Measurements from ENCODE around the gene ARMC9. TPM values are rescaled to one million over a fixed set of nuclear protein-coding genes. Genes with fewer than 3 reads are reported as not detected.
"Not testable (repeated sequence)": the region's sequence is repeated elsewhere in the genome, so short reads cannot be mapped to it uniquely, and the experiment has no call there.

ARMC9 gene
- total RNA-seq, 3 donors from 2014 or later = 3.3 to 6.4 (median 5.9) TPM

GRCh38 chr2:231189171-231189530 lies 9.3 kb upstream of the ARMC9 start:
- Mint-ChIP-seq H3K4me1 (ENCODE audit: low read depth) (no peaks in the 10 kb centered on the region), H3K36me3 (ENCODE audit: insufficient read depth) (no peaks in the 10 kb centered on the region), H3K9me3 (no peaks in the 10 kb centered on the region), H3K27me3 (ENCODE audit: low read depth) (peaks cover 27% of the 10 kb centered on the region), H3K4me3 (no peak overlapping the region)
- ATAC-seq (no peak), DNase-seq (no peak)

GRCh38 chr2:231189571-231190495 lies 8.6 kb upstream of the ARMC9 start:
- DNase-seq (no peak), ATAC-seq (no peak)
- Mint-ChIP-seq H3K9me3 (no peaks in the 10 kb centered on the region), H3K4me1 (ENCODE audit: low read depth) (no peaks in the 10 kb centered on the region), H3K36me3 (ENCODE audit: insufficient read depth) (no peaks in the 10 kb centered on the region), H3K27me3 (ENCODE audit: low read depth) (peaks cover 29% of the 10 kb centered on the region), H3K4me3 (no peak overlapping the region)

- Mint-ChIP-seq H3K4me1 (ENCODE audit: low read depth) (no peaks in the 10 kb centered on the region), H3K4me3 (no peak overlapping the region), H3K36me3 (ENCODE audit: insufficient read depth) (no peaks in the 10 kb centered on the region), H3K9me3 (no peaks in the 10 kb centered on the region), H3K27me3 (ENCODE audit: low read depth) (peaks cover 29% of the 10 kb centered on the region)
- DNase-seq (no peak), ATAC-seq (peak in 1 of 2 donors; percentile 38)
Measured at GRCh38 chr2:231190531-231191197, 7.8 kb upstream of the ARMC9 start.

GRCh38 chr2:231191896-231192872 lies 6.2 kb upstream of the ARMC9 start:
- no peaks in the 10 kb centered on the region for H3K9me3 Mint-ChIP-seq
- H3K27me3 Mint-ChIP-seq (ENCODE audit: low read depth) = peaks cover 29% of the 10 kb centered on the region
- DNase-seq = no peak
- no peak for ATAC-seq
- H3K4me1 Mint-ChIP-seq (ENCODE audit: low read depth) = peaks cover 1% of the 10 kb centered on the region
- H3K36me3 Mint-ChIP-seq (ENCODE audit: insufficient read depth) = no peaks in the 10 kb centered on the region
- no peak overlapping the region for H3K4me3 Mint-ChIP-seq

- no peak for DNase-seq
- Mint-ChIP-seq H3K27me3 (ENCODE audit: low read depth) (peaks cover 29% of the 10 kb centered on the region), H3K4me1 (ENCODE audit: low read depth) (peaks cover 8% of the 10 kb centered on the region), H3K9me3 (no peaks in the 10 kb centered on the region), H3K36me3 (ENCODE audit: insufficient read depth) (no peaks in the 10 kb centered on the region), H3K4me3 (no peak overlapping the region)
- ATAC-seq = no peak
Measured at GRCh38 chr2:231193216-231193615, 5.2 kb upstream of the ARMC9 start.

GRCh38 chr2:231196592-231196991 lies 1.8 kb upstream of the ARMC9 start:
- Mint-ChIP-seq H3K4me3 (peak overlapping the region; percentile 49), H3K4me1 (ENCODE audit: low read depth) (peaks cover 13% of the 10 kb centered on the region), H3K36me3 (ENCODE audit: insufficient read depth) (no peaks in the 10 kb centered on the region), H3K9me3 (no peaks in the 10 kb centered on the region), H3K27me3 (ENCODE audit: low read depth) (peaks cover 12% of the 10 kb centered on the region)
- ATAC-seq = no peak
- DNase-seq = no peak

GRCh38 chr2:231197196-231197595 lies 1.2 kb upstream of the ARMC9 start:
- ATAC-seq; DNase-seq; H3K27me3 Mint-ChIP-seq (ENCODE audit: low read depth); H3K9me3 Mint-ChIP-seq; H3K36me3 Mint-ChIP-seq (ENCODE audit: insufficient read depth): not testable (repeated sequence)
- peaks cover 13% of the 10 kb centered on the region for H3K4me1 Mint-ChIP-seq (ENCODE audit: low read depth)
- peak overlapping the region; percentile 89 for H3K4me3 Mint-ChIP-seq

GRCh38 chr2:231197706-231198290 lies 633 bp upstream of the ARMC9 start:
- Mint-ChIP-seq H3K4me3 (peak overlapping the region; percentile 89), H3K9me3 (no peaks in the 10 kb centered on the region), H3K36me3 (ENCODE audit: insufficient read depth) (no peaks in the 10 kb centered on the region), H3K4me1 (ENCODE audit: low read depth) (peaks cover 13% of the 10 kb centered on the region), H3K27me3 (ENCODE audit: low read depth) (peaks cover 2% of the 10 kb centered on the region)
- DNase-seq (no peak), ATAC-seq (no peak)

- peaks cover 2% of the 10 kb centered on the region for H3K27me3 Mint-ChIP-seq (ENCODE audit: low read depth)
- H3K36me3 Mint-ChIP-seq (ENCODE audit: insufficient read depth) = no peaks in the 10 kb centered on the region
- no peak for DNase-seq
- H3K9me3 Mint-ChIP-seq = no peaks in the 10 kb centered on the region
- peak overlapping the region; percentile 84 for H3K4me3 Mint-ChIP-seq
- no peak for ATAC-seq
- H3K4me1 Mint-ChIP-seq (ENCODE audit: low read depth) = peaks cover 13% of the 10 kb centered on the region
Measured at GRCh38 chr2:231199219-231199618, 788 bp downstream of the ARMC9 start.

- Mint-ChIP-seq H3K36me3 (ENCODE audit: insufficient read depth) (no peaks in the 10 kb centered on the region), H3K4me1 (ENCODE audit: low read depth) (peaks cover 13% of the 10 kb centered on the region), H3K4me3 (no peak overlapping the region), H3K27me3 (ENCODE audit: low read depth) (no peaks in the 10 kb centered on the region), H3K9me3 (no peaks in the 10 kb centered on the region)
- no peak for DNase-seq
- no peak for ATAC-seq
Measured at GRCh38 chr2:231200805-231201474, 2.5 kb downstream of the ARMC9 start.

- H3K4me1 Mint-ChIP-seq (ENCODE audit: low read depth) = peaks cover 13% of the 10 kb centered on the region
- no peak overlapping the region for H3K4me3 Mint-ChIP-seq
- H3K9me3 Mint-ChIP-seq = no peaks in the 10 kb centered on the region
- DNase-seq (no peak), ATAC-seq (no peak)
- no peaks in the 10 kb centered on the region for H3K36me3 Mint-ChIP-seq (ENCODE audit: insufficient read depth)
- H3K27me3 Mint-ChIP-seq (ENCODE audit: low read depth) = no peaks in the 10 kb centered on the region
Measured at GRCh38 chr2:231201475-231201814, 3.0 kb downstream of the ARMC9 start.

GRCh38 chr2:231203087-231203486 lies 4.7 kb downstream of the ARMC9 start:
- H3K27me3 Mint-ChIP-seq (ENCODE audit: low read depth) = no peaks in the 10 kb centered on the region
- peaks cover 7% of the 10 kb centered on the region for H3K4me1 Mint-ChIP-seq (ENCODE audit: low read depth)
- no peak for DNase-seq
- H3K36me3 Mint-ChIP-seq (ENCODE audit: insufficient read depth) = no peaks in the 10 kb centered on the region
- H3K9me3 Mint-ChIP-seq = no peaks in the 10 kb centered on the region
- no peak for ATAC-seq
- H3K4me3 Mint-ChIP-seq = no peak overlapping the region

- ATAC-seq (no peak), DNase-seq (no peak)
- no peaks in the 10 kb centered on the region for H3K27me3 Mint-ChIP-seq (ENCODE audit: low read depth)
- no peaks in the 10 kb centered on the region for H3K9me3 Mint-ChIP-seq
- H3K4me1 Mint-ChIP-seq (ENCODE audit: low read depth) = peaks cover 2% of the 10 kb centered on the region
- no peak overlapping the region for H3K4me3 Mint-ChIP-seq
- H3K36me3 Mint-ChIP-seq (ENCODE audit: insufficient read depth) = no peaks in the 10 kb centered on the region
Measured at GRCh38 chr2:231204146-231204545, 5.7 kb downstream of the ARMC9 start.
